Measurements from ENCODE around the gene LRRN2.

DNA sequence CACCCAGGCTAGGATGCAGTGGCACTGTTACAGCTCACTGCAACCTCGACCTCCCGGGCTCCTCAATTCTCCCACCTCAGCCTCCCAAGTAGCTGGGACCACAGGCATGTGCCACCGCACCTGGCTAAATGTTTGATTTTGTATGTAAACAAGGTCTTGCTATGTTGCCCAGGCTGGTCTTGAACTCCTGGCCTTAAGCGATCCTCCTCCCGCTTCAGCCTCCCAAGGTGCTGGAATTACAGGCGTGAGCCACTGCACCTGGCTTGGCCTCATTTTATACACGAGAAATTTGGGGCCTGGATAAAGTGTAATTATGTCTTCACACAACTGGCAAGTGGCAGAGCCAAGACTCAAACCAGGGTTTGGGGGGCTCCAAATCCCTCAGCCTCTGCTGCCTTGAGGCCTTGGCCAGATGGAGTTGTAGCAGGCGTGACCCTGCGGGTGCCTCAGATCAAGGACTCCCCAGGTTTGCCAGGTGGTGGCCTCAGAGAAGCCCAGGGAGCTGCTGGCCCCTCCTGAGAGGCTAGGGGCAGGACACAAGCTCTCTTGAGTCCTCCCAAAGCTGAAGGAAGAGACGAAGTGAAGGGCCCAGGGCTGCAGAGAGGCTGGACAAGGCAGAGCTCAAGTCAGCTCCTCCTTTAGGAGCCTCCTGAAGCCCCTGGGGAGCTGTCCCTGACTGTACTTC is 107.6 kb downstream of the LRRN2 start:
- no peak for TF ChIP-seq CTCF (IDR thresholded peaks at IDR 0.05)
- TF ChIP-seq EP300 (IDR thresholded peaks at IDR 0.05), result no peak

Data from stomach (tissue), 4 donors.